ENCODE measurements around the gene ATP8B3.

GRCh38 chr19:1765232-1765903 is 46.7 kb downstream of the ATP8B3 start:
- no peak for TF ChIP-seq CTCF (IDR thresholded peaks at IDR 0.05)
- no peak for TF ChIP-seq POLR2A (IDR thresholded peaks at IDR 0.05)
